GM21515 (cell line): ENCODE data around the gene MMGT1.
"Not testable (repeated sequence)": the region's sequence is repeated elsewhere in the genome, so short reads cannot be mapped to it uniquely, and the experiment has no call there.

ENCODE experiments used
- ATAC-seq: cut with Tn5 transposase; IDR thresholded peaks from one replicate; pipeline ENCODE4 v1.9.1; 2021; ENCODE audit not compliant: unreplicated experiment

The MMGT1 gene

DNA sequence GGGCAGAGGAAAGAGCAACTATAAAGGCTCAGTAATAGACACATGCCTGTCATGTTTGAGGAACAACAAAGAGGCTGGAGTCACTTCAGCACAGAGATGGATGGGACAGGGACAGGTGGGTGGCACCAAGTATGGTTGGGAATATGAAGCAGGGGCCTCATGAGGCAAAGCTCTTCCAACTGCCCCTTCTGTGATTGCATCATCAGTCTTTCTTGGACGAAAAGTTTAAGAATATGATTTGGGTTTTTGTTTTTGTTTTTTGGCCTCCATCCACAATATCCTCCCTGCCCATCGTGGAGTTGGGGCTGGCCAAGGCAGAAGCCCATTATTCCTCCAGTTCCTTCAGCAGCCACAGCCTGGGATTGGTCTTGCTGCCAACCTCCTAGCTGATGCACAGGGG is 45.9 kb downstream of the MMGT1 start:
- ATAC-seq, result no peak

DNA sequence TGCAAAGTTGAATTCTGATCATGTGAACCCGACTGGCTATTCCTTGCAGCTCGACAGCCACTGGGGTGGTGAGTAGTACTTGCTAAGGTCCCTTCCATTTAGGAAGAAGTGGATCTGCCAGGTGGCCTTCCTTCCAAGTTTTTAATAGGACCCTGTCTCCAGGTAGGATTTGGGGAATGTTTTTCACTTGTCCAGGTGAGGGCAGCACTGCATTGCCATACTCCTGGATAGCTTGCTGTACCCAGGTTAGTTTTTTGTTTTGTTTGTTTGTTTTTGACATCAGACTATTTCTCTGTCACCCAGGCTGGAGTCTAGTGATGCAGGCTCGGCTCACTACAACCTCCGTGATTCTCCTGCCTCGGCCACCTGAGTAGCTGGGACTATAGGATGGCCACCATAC is 50.4 kb downstream of the MMGT1 start:
- ATAC-seq, result no peak

DNA sequence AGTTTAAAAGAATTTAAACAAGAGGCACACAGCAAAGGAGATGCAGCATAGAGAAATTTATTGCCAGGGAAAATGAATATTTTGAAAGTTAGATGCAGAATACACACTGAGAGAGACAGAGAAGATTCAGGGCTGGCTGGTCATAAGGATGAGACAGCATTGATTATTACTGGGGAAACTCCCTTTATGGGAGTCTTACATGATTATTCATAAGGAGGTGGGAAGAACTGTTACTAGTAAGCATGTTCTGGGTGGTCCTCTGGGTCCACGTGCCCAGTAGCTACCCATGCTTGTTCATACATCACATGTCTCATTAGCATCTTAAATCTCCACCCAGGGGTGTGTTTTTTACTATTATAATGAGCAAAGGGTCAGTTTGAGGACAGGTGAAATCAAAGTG is 53.3 kb downstream of the MMGT1 start:
- not testable (repeated sequence) for ATAC-seq

DNA sequence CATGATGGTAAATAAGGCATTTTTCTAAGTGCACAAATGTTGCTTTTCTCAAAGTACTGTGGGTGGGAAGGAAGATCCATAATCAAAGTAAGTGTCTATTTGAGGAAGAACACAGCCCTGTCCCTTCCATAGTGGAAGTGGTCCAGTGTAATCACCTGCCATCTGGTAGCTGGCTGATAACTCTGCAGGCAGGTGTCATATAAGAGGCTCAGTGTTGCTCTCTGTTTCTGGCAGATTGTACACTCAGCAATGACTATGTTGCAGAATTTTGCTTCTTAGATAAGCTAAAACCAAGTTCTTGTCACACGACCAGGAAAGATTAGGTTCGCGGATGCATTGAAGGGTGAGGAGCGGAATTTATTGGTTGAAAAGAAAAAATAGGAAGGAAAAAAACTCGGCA is 59.4 kb downstream of the MMGT1 start:
- ATAC-seq, result no peak
